Liver (tissue), 9 donors: ENCODE data around the gene CD244. TPM values are rescaled to one million over a fixed set of nuclear protein-coding genes. Genes with fewer than 3 reads are reported as not detected.
A peak's percentile ranks its signal among the peaks of the same experiment; 100 is the strongest.

Source experiments
- DNase-seq: peaks from one replicate; pipeline ENCODE4 v3.0.0-alpha.2; 2017; ENCODE audit warnings: low spot score
- H3K27ac ChIP-seq, 2 donors: one replicate each; pipeline ENCODE4 v1.7.0; 2013; ENCODE audit warnings: inconsistent platforms in 2 of 2, low read length in 2 of 2, control low read depth in 1 of 2, low read depth in 1 of 2, mild to moderate bottlenecking in 1 of 2
- H3K27me3 ChIP-seq, 4 donors: one replicate each; pipeline versions ENCODE4 v1.6.1 to v1.7.0; 2013; ENCODE audit warnings: low read length in 3 of 4, inconsistent platforms in 1 of 4, mild to moderate bottlenecking in 1 of 4, moderate library complexity in 1 of 4; ENCODE audit not compliant: control insufficient read depth in 4 of 4, insufficient read depth in 4 of 4
- H3K36me3 ChIP-seq, 4 donors: one replicate each; pipeline versions ENCODE4 v1.6.1 to v1.7.0; 2013; ENCODE audit warnings: low read length in 3 of 4, mild to moderate bottlenecking in 3 of 4, low read depth in 1 of 4, moderate library complexity in 1 of 4; ENCODE audit not compliant: control insufficient read depth in 4 of 4, insufficient read depth in 3 of 4
- H3K4me1 ChIP-seq, 4 donors: one replicate each; pipeline versions ENCODE4 v1.6.1 to v1.7.0; 2013; ENCODE audit warnings: low read length in 3 of 4, mild to moderate bottlenecking in 3 of 4, moderate library complexity in 1 of 4; ENCODE audit not compliant: control insufficient read depth in 4 of 4, insufficient read depth in 4 of 4
- H3K4me3 ChIP-seq, 3 donors: one replicate each; pipeline versions ENCODE4 v1.6.1 to v1.7.0; 2013; ENCODE audit warnings: low read length in 3 of 3, control low read depth in 1 of 3, low read depth in 1 of 3, mild to moderate bottlenecking in 1 of 3
- H3K9ac ChIP-seq, 2 donors: one replicate each; pipeline ENCODE4 v1.7.0; 2013; ENCODE audit warnings: low read length in 2 of 2, mild to moderate bottlenecking in 2 of 2, moderate library complexity in 2 of 2, control low read depth in 1 of 2, low read depth in 1 of 2
- H3K9me3 ChIP-seq, 4 donors: one replicate each; pipeline versions ENCODE4 v1.6.1 to v1.7.0; 2013; ENCODE audit warnings: low read length in 3 of 4; ENCODE audit not compliant: control insufficient read depth in 4 of 4
- FOXA2 ChIP-seq: IDR thresholded peaks from 2 replicates; pipeline ENCODE4 v1.6.1; 2016; ENCODE audit warnings: antibody characterized with exemption
- JUND ChIP-seq, 2 donors: IDR thresholded peaks; 2 replicates each; pipeline ENCODE4 v1.6.1; 2016; ENCODE audit warnings: antibody characterized with exemption in 2 of 2
- NR2F2 ChIP-seq: IDR thresholded peaks from 2 replicates; pipeline ENCODE4 v1.6.1; 2016; ENCODE audit warnings: antibody characterized with exemption
- REST ChIP-seq: IDR thresholded peaks from 2 replicates; pipeline ENCODE4 v1.6.1; 2016; ENCODE audit warnings: antibody characterized with exemption, mild to moderate bottlenecking
- RXRA ChIP-seq, 2 donors: IDR thresholded peaks; 2 replicates each; pipeline ENCODE4 v1.6.1; 2017 to 2018; ENCODE audit warnings: antibody characterized with exemption in 2 of 2, mild to moderate bottlenecking in 1 of 2
- YY1 ChIP-seq: IDR thresholded peaks from 2 replicates; pipeline ENCODE4 v1.6.1; 2016; ENCODE audit warnings: antibody characterized with exemption, mild to moderate bottlenecking
- ZBTB33 ChIP-seq: IDR thresholded peaks from 2 replicates; pipeline ENCODE4 v1.6.1; 2016; ENCODE audit warnings: antibody characterized with exemption
- WGBS: extraction: QIAGEN DNeasy Blood & Tissue Kit; methylation state at CpG from one replicate; pipeline ENCODE4 v1.1.7; 2013; 5-methylcytosine and 5-hydroxymethylcytosine counted together
- polyA plus RNA-seq, 2 donors: library from polyadenylated mRNA; stranded (reverse) in 1 of 2; unstranded in 1 of 2; fragments of 200-250 nt in 1 of 2; fragments of >200 nt in 1 of 2; fragmentation: Nextera tagmentation in 1 of 2; extraction: Ambion mirVana in 1 of 2; gene quantifications; one replicate each; pipeline versions ENCODE4 v1.2.1 to v1.2.3, GENCODE V29; 2013 to 2015
- total RNA-seq, 2 donors: library from RNA; depleted of rRNA; stranded (reverse); fragments of >200 nt; gene quantifications; one replicate each; pipeline ENCODE4 v1.2.3, GENCODE V29; 2014
- donor health status: healthy.
- donor health status: healthy.
- donor health status: healthy.
- donor health status: healthy.
- donor health status: healthy.

The CD244 gene
- total and polyA plus RNA-seq, 4 donors, result 0.85 to 6.6 (median 1.8) TPM

- no peaks in the 10 kb centered on the region for H3K27me3 ChIP-seq
- H3K36me3 ChIP-seq, result no peaks in the 10 kb centered on the region
- H3K9ac ChIP-seq, result no peak within 1 kb of the TSS
- TF ChIP-seq JUND (IDR thresholded peaks at IDR 0.05), result no peak
- TF ChIP-seq FOXA2, result no peak
- no peak for TF ChIP-seq YY1
- no peak within 1 kb of the TSS for H3K27ac ChIP-seq
- H3K4me1 ChIP-seq, result no peaks in the 10 kb centered on the region
- no peak within 1 kb of the TSS for H3K4me3 ChIP-seq
- DNase-seq, result peak; percentile 76
- WGBS, result 78% methylated on average over 5 of the region's 5 CpGs
- no peaks in the 10 kb centered on the region for H3K9me3 ChIP-seq
Measured at GRCh38 chr1:160885042-160885441, 22.4 kb upstream of the CD244 start, which contains the start of gene ITLN1. ITLN1 (minus strand) TSS chr1:160885180; CDS start chr1:160884877, 303 bp downstream.

- no peaks in the 10 kb centered on the region for H3K27me3 ChIP-seq
- H3K4me3 ChIP-seq, result no peak overlapping the region
- 89% methylated on average over 6 of the region's 6 CpGs for WGBS
- no peak for DNase-seq
- no peak overlapping the region for H3K9ac ChIP-seq
- H3K4me1 ChIP-seq, result no peaks in the 10 kb centered on the region
- TF ChIP-seq JUND (IDR thresholded peaks at IDR 0.05) (no peak), ZBTB33 (no peak), FOXA2 (no peak)
- H3K36me3 ChIP-seq, result no peaks in the 10 kb centered on the region
- no peak overlapping the region for H3K27ac ChIP-seq
- H3K9me3 ChIP-seq, result no peaks in the 10 kb centered on the region
Measured at GRCh38 chr1:160884579-160884978, 21.9 kb upstream of the CD244 start.

GRCh38 chr1:160883581-160884513 lies 21.2 kb upstream of the CD244 start:
- DNase-seq, result no peak
- 79% methylated on average over 13 of the region's 13 CpGs for WGBS

More at GRCh38 chr1:160883581-160884513, 21.2 kb upstream of the CD244 start:
- Histone ChIP-seq H3K9ac (no peak overlapping the region), H3K4me1 (no peaks in the 10 kb centered on the region), H3K36me3 (no peaks in the 10 kb centered on the region), H3K27me3 (peaks cover 0 to 2% (median 0%) of the 10 kb centered on the region in 4 donors), H3K4me3 (no peak overlapping the region), H3K27ac (no peak overlapping the region), H3K9me3 (no peaks in the 10 kb centered on the region)
- TF ChIP-seq NR2F2, result no peak
- no peak for TF ChIP-seq YY1
- TF ChIP-seq REST, result no peak
- peak; percentile 47 to 51 for TF ChIP-seq RXRA (IDR thresholded peaks at IDR 0.05)
